HG02970 (cell line): ENCODE data around the gene NOL9.

ENCODE experiments used
- ATAC-seq: cut with Tn5 transposase; IDR thresholded peaks from one replicate; pipeline ENCODE4 v1.9.1; 2021; ENCODE audit warnings: mild to moderate bottlenecking, moderate library complexity, moderate number of reproducible peaks; ENCODE audit not compliant: unreplicated experiment, low FRiP score

NOL9 gene

DNA sequence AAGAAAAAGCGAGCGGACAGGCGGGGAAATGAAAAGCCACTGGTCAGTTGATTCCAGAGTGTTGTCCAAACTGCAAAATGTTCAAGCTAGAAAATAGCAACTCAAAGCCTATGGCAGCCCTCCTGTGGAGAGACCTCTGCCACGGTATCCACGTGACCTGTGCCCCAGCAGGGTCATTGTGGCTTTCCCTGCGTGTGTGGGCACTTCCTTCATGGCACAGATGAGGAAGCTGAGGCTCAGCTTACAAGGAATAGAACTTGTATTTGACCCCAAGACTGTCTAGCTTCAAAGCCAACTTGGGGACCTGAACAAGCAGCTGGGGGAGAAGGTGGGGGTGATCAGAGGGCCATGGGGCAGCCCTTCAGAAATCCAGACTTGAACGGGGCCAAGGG lies 47.3 kb downstream of the NOL9 start:
- no peak for ATAC-seq

DNA sequence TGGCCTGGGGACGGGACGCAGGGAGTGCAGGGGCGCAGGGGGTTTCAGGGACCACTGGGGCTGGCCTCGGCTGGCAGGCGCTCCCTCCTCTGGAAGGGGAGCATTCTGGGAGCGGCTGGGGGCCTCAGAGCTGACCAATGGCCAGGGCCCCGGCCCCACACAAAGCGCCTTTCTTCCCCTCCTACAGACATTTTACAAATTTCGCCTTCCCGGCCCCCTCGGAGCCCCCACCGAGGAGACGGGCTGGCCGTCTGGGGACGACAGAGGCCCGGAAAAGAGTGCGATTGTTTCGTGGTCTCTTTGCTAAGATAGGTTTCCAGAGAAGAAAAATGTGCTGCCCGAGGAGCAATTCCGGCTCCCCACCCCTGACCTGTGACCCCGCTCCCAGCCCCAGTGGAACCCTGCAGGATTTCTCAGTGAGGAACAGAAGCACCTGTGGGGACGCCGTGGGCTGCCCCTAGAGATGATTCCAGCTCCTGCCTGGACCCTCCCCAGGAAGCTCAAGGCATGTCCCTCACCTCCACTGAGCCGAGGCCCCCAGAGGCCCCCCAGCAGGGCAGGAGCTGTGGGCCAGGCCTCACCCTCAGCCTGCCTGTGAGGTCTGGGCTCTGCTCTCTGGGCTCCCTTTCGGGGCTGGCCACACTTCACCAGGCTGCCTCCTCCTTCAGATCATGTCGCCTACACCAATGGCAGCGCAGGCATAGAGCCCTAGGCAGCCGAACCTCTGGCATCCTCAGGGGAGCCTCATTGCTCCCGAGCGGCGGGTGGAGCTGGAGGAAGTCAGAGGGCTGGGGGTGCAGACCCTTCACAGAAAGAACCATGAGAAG lies 47.9 kb downstream of the NOL9 start:
- ATAC-seq, result no peak

GRCh38 chr1:6505367-6506209 lies 48.7 kb downstream of the NOL9 start:
- ATAC-seq, result no peak

GRCh38 chr1:6504887-6505286 lies 49.4 kb downstream of the NOL9 start:
- no peak for ATAC-seq

DNA sequence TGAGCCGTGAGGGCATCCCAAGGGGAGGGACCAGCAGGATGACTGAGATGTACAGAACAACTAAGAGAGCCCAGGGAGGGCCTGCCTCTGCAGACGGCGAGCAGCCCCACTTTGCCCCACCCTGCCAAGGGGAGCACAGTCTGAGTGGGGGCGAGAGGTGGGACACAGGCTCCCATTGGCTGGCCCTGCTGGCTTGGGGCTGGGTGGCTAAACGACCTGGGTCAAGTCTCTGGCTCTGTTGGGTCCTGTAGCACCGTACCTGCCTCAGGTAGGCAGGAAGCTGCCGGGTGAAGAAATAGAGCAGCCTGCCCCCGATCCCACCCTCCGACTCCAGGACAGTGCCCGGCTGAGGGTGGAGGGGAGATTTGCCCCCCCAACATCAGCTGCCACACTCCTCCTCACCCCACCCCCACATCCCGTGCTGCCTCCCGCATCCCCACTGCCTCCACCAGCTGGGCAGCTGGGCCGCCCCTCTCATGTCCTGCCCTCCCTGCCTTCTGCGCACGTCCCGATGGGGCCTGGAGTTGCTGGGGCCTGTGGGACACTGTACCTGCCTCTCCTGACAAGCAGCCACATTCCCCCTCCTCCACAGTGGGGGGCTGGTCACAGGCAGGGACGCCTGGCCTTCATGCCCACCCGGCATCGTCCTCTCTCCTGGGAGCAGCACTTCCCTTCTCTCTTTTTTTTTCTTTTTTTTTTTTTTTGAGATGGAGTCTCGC lies 50.3 kb downstream of the NOL9 start:
- ATAC-seq, result no peak

DNA sequence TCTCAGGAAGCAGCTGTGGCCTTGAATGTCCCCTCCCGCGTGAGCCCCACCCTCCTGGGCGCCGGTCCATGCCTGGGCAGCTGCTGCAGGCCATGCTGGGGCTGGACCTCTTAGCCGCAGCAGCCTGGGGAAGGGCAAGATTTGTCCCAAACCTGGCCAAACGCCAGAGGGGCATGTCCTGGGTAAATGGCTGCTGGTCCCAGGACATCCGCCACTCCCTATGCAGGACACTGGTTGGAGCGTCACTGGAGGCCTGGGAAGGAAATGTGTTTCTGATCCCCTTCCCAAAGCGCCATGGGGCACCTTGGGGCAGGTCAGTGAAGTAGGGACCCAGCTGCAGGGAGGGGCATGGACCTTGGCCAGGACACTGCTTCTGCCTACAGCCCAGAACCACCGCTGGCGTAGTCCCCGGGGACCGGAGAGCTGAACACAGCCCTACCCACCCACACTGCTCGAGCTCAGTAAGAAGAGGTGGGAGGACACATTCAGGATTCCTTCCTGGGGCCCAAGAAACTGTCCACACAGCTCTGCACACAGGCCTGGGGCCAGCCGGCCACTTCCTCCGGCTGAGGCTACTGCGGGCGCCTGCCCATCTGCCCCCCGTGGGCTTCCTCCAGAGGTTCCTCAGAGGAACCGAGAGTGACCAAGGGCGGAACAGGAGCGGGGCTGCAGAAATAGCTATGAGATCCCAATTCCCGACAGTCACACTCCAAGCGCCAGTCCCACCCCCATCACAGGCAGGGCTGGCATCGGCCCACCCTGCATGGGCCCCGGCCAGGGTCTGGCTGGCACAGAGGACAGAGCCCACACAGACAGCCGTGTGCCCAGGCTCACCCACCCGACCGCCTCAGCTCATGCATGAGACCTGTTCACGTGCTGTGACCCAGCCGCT lies 52.1 kb downstream of the NOL9 start:
- ATAC-seq, result no peak

- ATAC-seq, result no peak
Observed at GRCh38 chr1:6501279-6501813, 53.0 kb downstream of the NOL9 start.

DNA sequence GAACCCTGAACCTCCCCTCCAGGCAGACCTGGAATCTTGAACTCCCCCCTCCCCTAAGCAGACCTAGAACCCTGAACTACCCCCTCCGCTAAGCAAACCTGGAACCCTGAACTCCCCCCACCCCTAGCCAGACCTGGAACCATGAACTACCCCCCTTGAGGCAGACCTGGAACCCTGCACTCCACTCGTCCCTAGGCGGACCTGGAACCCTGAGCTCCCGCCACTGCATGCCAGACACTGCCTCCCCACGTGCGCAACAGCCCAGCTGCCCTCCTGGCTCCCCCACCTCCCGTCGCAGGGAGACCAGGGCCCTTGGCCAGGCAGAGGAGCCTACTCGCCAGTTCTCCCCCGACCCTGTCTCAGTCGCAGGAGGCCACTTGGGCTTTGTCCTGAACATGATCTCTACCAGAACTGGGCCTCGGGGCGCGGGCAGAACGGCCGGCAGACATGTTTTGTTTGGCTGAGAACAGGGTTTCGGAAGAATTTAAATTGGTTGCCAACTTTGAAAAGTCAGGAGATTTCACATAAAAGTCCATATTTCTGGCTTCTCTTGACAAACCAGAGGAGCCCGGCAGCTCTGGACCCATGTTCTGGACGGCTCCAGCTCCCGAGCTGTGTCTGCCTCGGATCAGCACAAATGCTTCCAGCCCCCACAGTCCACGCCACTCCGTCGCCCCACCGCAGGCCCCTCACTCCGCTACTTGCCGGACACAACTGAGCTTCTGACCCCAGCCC lies 53.6 kb downstream of the NOL9 start:
- no peak for ATAC-seq

DNA sequence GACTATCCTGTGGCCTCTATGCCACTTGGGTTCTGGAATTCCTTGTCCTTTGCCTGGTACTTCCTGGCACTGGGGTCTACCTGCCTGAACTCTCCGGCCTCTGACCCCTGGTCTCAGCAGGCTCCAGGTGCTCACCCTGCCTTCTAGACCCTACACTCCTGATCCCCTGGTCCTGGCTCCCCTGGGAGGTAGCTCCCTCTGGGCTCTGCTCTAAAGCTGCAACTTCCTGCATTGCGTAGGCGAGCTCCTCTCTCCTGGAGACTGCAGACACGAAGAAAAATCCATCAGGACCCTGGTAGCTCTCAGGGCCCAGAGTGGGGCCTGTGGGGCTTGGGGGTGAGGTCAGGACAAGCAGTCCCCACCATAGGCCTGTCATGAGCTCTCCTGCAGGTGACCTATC lies 55.0 kb downstream of the NOL9 start:
- no peak for ATAC-seq

- no peak for ATAC-seq
Observed at GRCh38 chr1:6498576-6499111, 55.7 kb downstream of the NOL9 start.

- ATAC-seq, result no peak
Observed at GRCh38 chr1:6497867-6498575, 56.3 kb downstream of the NOL9 start.

GRCh38 chr1:6497215-6497866 lies 57.0 kb downstream of the NOL9 start:
- no peak for ATAC-seq

GRCh38 chr1:6496890-6497214 lies 57.5 kb downstream of the NOL9 start:
- ATAC-seq, result no peak

DNA sequence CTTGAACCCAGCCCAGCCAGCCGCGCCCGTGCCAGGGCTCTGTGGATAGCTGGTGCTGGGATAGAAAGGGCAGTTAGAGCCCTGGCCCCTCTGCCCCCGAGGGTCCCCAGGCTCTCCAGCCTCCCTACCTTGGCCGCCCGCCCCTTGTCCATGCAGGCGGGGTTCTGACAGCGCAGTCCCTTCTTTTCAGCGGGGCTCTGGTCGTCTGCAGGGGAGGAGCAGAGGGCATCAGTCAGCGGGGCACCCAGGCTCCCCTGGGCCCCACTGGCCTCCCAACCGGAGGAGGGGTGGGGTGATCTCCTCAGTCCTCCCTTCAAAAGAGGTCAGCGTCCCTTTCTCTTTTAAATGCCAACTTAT lies 58.0 kb downstream of the NOL9 start:
- no peak for ATAC-seq

DNA sequence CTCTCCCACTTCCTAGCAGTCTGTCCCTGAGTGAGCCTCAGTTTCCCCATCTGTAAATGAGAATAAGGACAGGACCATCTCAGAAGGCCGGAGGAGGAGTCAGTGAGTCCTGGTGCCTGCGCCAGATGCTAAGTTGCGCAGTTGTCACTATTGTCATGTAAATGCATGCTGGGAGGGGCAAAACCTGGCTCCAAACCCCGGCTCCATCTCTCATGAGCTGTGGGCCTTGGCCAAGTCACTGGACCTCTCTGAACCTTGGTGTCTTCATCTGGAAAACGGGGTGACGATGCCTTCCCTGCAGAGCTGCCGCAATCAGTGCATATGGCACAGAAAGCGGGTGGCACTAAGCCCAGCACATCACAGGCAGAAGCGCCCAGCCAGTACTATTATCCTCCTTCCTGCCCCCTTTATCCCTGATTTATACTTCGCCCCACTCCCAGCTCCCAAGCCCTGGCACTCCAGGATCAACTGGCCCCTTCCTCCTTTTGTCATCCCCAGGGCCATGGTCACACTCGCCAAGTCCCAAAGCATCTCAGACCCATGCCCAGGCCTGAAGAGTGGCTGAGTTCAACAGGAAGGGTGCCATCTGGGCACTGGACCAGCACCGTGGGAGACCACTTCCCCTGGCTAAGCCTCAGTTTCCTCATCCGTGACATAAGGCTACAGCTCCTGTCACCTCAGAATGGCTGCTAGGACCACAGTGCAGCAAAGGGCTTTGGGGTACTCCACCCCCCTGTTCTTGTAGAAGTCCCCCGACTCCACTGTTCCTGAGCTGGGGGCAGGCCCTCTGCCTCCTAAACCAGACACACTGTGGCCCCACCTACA lies 58.6 kb downstream of the NOL9 start:
- no peak for ATAC-seq

GRCh38 chr1:6495041-6495441 lies 59.3 kb downstream of the NOL9 start:
- ATAC-seq, result no peak

DNA sequence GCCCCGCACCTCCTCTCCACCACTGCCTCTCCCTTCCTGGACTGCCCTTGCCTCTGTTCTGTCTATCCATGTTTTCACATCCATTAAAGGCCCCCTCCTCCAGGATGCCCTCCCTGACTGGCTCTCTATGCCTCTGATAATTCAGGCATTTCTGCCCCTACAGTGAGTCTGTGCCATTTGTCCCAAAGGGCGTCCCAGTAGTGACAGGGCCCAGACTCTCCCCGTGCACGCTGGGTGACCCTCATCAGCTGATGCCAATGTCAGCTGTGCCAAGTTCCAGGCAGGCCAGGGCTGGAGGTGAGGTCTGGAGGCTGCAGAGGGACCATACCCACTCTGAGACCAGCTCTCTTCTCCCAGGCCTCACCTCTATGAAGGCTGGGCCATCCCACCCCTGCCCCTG lies 59.7 kb downstream of the NOL9 start:
- ATAC-seq, result no peak
